Naive B cell (primary cell): ENCODE data around the gene TTN. TPM values are rescaled to one million over a fixed set of nuclear protein-coding genes. Genes with fewer than 3 reads are reported as not detected.
"Not testable (repeated sequence)": the region's sequence is repeated elsewhere in the genome, so short reads cannot be mapped to it uniquely, and the experiment has no call there.

Source experiments
- ATAC-seq, 2 donors: fragments of 150-1000 bp; cut with Tn5 transposase; 2 replicates each; pipeline ENCODE4 v1.10.0; 2021; ENCODE audit warnings: low read depth in 2 of 2, mild to moderate bottlenecking in 2 of 2, moderate library complexity in 2 of 2
- DNase-seq: peaks from one replicate; pipeline ENCODE4 v3.0.0; 2022
- H3K27ac Mint-ChIP-seq, 6 donors: one replicate each; pipeline ENCODE4 v1.8.0; 2020 to 2022; ENCODE audit warnings: mild to moderate bottlenecking in 6 of 6, mixed read lengths in 6 of 6, moderate library complexity in 5 of 6, inconsistent platforms in 2 of 6
- H3K27me3 Mint-ChIP-seq, 3 donors: one replicate each; pipeline ENCODE4 v1.8.0; 2021 to 2022; ENCODE audit warnings: mixed read lengths in 3 of 3, mild to moderate bottlenecking in 1 of 3
- H3K36me3 Mint-ChIP-seq, 2 donors: one replicate each; pipeline ENCODE4 v1.8.0; 2020 to 2022; ENCODE audit warnings: mixed read lengths in 2 of 2, inconsistent platforms in 1 of 2, mild to moderate bottlenecking in 1 of 2
- H3K4me1 Mint-ChIP-seq, 3 donors: one replicate each; pipeline ENCODE4 v1.8.0; 2020 to 2022; ENCODE audit warnings: mixed read lengths in 3 of 3, inconsistent platforms in 1 of 3, mild to moderate bottlenecking in 1 of 3, moderate library complexity in 1 of 3
- H3K4me3 Mint-ChIP-seq, 8 donors: one replicate each; pipeline ENCODE4 v1.8.0; 2020 to 2022; ENCODE audit warnings: mild to moderate bottlenecking in 8 of 8, mixed read lengths in 8 of 8, moderate library complexity in 8 of 8, inconsistent platforms in 2 of 8
- H3K9me3 Mint-ChIP-seq, 7 donors: one replicate each; pipeline ENCODE4 v1.8.0; 2020 to 2022; ENCODE audit warnings: mixed read lengths in 7 of 7, mild to moderate bottlenecking in 5 of 7, inconsistent platforms in 2 of 7, moderate library complexity in 1 of 7
- polyA plus RNA-seq, 6 donors: library from polyadenylated mRNA; unstranded; fragments of 300-500 nt; fragmentation: Illumina TruSeq; gene quantifications; one replicate each; pipeline ENCODE4 v1.2.3, GENCODE V29; 2021; ENCODE audit warnings: low read depth in 6 of 6

TTN gene
- polyA plus RNA-seq, 6 donors from 2014 or later = 0.51 to 10.1 (median 1.7) TPM

- DNase-seq = no peak
- Mint-ChIP-seq H3K27me3 (no peaks in the 10 kb centered on the region), H3K4me3 (no peak overlapping the region), H3K27ac (no peak overlapping the region), H3K4me1 (no peaks in the 10 kb centered on the region), H3K36me3 (peaks cover 0 to 4% of the 10 kb centered on the region in 2 donors), H3K9me3 (no peaks in the 10 kb centered on the region)
- no peak for ATAC-seq
Observed at GRCh38 chr2:178666458-178666857, 140.8 kb downstream of the TTN start.

GRCh38 chr2:178658480-178658879 lies 148.7 kb downstream of the TTN start:
- ATAC-seq, H3K27me3 Mint-ChIP-seq, H3K27ac Mint-ChIP-seq, H3K9me3 Mint-ChIP-seq, H3K4me3 Mint-ChIP-seq, DNase-seq, H3K4me1 Mint-ChIP-seq, H3K36me3 Mint-ChIP-seq: not testable (repeated sequence)

GRCh38 chr2:178650554-178650953 lies 156.7 kb downstream of the TTN start:
- peaks cover 0 to 2% (median 0%) of the 10 kb centered on the region in 7 donors for H3K9me3 Mint-ChIP-seq
- no peak overlapping the region for H3K27ac Mint-ChIP-seq
- H3K4me1 Mint-ChIP-seq = no peaks in the 10 kb centered on the region
- H3K27me3 Mint-ChIP-seq = no peaks in the 10 kb centered on the region
- ATAC-seq (no peak), DNase-seq (no peak)
- peaks cover 0 to 27% of the 10 kb centered on the region in 2 donors for H3K36me3 Mint-ChIP-seq
- H3K4me3 Mint-ChIP-seq = no peak overlapping the region

- H3K27me3 Mint-ChIP-seq = no peaks in the 10 kb centered on the region
- H3K9me3 Mint-ChIP-seq = peaks cover 0 to 2% (median 0%) of the 10 kb centered on the region in 7 donors
- H3K4me1 Mint-ChIP-seq = no peaks in the 10 kb centered on the region
- peaks cover 0 to 8% of the 10 kb centered on the region in 2 donors for H3K36me3 Mint-ChIP-seq
- DNase-seq (no peak), ATAC-seq (no peak)
- H3K27ac Mint-ChIP-seq = no peak overlapping the region
- no peak overlapping the region for H3K4me3 Mint-ChIP-seq
Observed at GRCh38 chr2:178644919-178645318, 162.3 kb downstream of the TTN start.

- ATAC-seq = no peak
- Mint-ChIP-seq H3K9me3 (no peaks in the 10 kb centered on the region), H3K27me3 (no peaks in the 10 kb centered on the region), H3K27ac (no peak overlapping the region), H3K4me3 (no peak overlapping the region), H3K4me1 (no peaks in the 10 kb centered on the region), H3K36me3 (no peaks in the 10 kb centered on the region)
- DNase-seq = no peak
Observed at GRCh38 chr2:178641498-178641897, 165.7 kb downstream of the TTN start.

- Mint-ChIP-seq H3K9me3 (no peaks in the 10 kb centered on the region), H3K36me3 (peaks cover 0 to 5% of the 10 kb centered on the region in 2 donors), H3K4me1 (no peaks in the 10 kb centered on the region), H3K27ac (peak overlapping the region in 1 of 6 donors; percentile 70), H3K4me3 (no peak overlapping the region), H3K27me3 (no peaks in the 10 kb centered on the region)
- ATAC-seq (no peak), DNase-seq (no peak)
Observed at GRCh38 chr2:178635897-178636296, 171.3 kb downstream of the TTN start.

GRCh38 chr2:178632729-178633128 lies 174.5 kb downstream of the TTN start:
- Mint-ChIP-seq H3K4me1 (no peaks in the 10 kb centered on the region), H3K9me3 (peaks cover 0 to 1% (median 0%) of the 10 kb centered on the region in 7 donors), H3K36me3 (peaks cover 0 to 14% of the 10 kb centered on the region in 2 donors), H3K27ac (no peak overlapping the region), H3K27me3 (no peaks in the 10 kb centered on the region), H3K4me3 (no peak overlapping the region)
- ATAC-seq (no peak), DNase-seq (no peak)

GRCh38 chr2:178630581-178630980 lies 176.6 kb downstream of the TTN start:
- Mint-ChIP-seq H3K36me3 (peaks cover 0 to 9% of the 10 kb centered on the region in 2 donors), H3K27me3 (no peaks in the 10 kb centered on the region), H3K27ac (no peak overlapping the region), H3K4me1 (no peaks in the 10 kb centered on the region), H3K9me3 (peaks cover 0 to 1% (median 0%) of the 10 kb centered on the region in 7 donors), H3K4me3 (no peak overlapping the region)
- ATAC-seq (no peak), DNase-seq (no peak)

GRCh38 chr2:178629463-178629862 lies 177.8 kb downstream of the TTN start:
- Mint-ChIP-seq H3K9me3 (peaks cover 0 to 1% (median 0%) of the 10 kb centered on the region in 7 donors), H3K4me1 (no peaks in the 10 kb centered on the region), H3K4me3 (no peak overlapping the region), H3K36me3 (peaks cover 0 to 9% of the 10 kb centered on the region in 2 donors), H3K27me3 (no peaks in the 10 kb centered on the region), H3K27ac (peak overlapping the region in 1 of 6 donors; percentile 23)
- ATAC-seq (no peak), DNase-seq (no peak)

GRCh38 chr2:178628605-178629004 lies 178.6 kb downstream of the TTN start:
- no peaks in the 10 kb centered on the region for H3K4me1 Mint-ChIP-seq
- DNase-seq (no peak), ATAC-seq (no peak)
- peaks cover 0 to 14% of the 10 kb centered on the region in 2 donors for H3K36me3 Mint-ChIP-seq
- peaks cover 0 to 1% (median 0%) of the 10 kb centered on the region in 7 donors for H3K9me3 Mint-ChIP-seq
- H3K27me3 Mint-ChIP-seq = no peaks in the 10 kb centered on the region
- no peak overlapping the region for H3K27ac Mint-ChIP-seq
- no peak overlapping the region for H3K4me3 Mint-ChIP-seq

GRCh38 chr2:178627401-178627800 lies 179.8 kb downstream of the TTN start:
- ATAC-seq (no peak), DNase-seq (no peak)
- Mint-ChIP-seq H3K36me3 (peaks cover 0 to 14% of the 10 kb centered on the region in 2 donors), H3K9me3 (peaks cover 0 to 1% (median 0%) of the 10 kb centered on the region in 7 donors), H3K27me3 (no peaks in the 10 kb centered on the region), H3K4me3 (no peak overlapping the region), H3K27ac (no peak overlapping the region), H3K4me1 (no peaks in the 10 kb centered on the region)

GRCh38 chr2:178615969-178616368 lies 191.3 kb downstream of the TTN start:
- DNase-seq = no peak
- no peaks in the 10 kb centered on the region for H3K4me1 Mint-ChIP-seq
- H3K4me3 Mint-ChIP-seq = no peak overlapping the region
- no peak overlapping the region for H3K27ac Mint-ChIP-seq
- no peaks in the 10 kb centered on the region for H3K9me3 Mint-ChIP-seq
- ATAC-seq = no peak
- no peaks in the 10 kb centered on the region for H3K27me3 Mint-ChIP-seq
- H3K36me3 Mint-ChIP-seq = peaks cover 0 to 44% of the 10 kb centered on the region in 2 donors

GRCh38 chr2:178602901-178603300 lies 204.3 kb downstream of the TTN start:
- peaks cover 22 to 42% of the 10 kb centered on the region in 2 donors for H3K36me3 Mint-ChIP-seq
- H3K4me3 Mint-ChIP-seq = no peak overlapping the region
- H3K4me1 Mint-ChIP-seq = no peaks in the 10 kb centered on the region
- DNase-seq (no peak), ATAC-seq (no peak)
- no peak overlapping the region for H3K27ac Mint-ChIP-seq
- no peaks in the 10 kb centered on the region for H3K27me3 Mint-ChIP-seq
- no peaks in the 10 kb centered on the region for H3K9me3 Mint-ChIP-seq

GRCh38 chr2:178592655-178593054 lies 214.6 kb downstream of the TTN start:
- no peaks in the 10 kb centered on the region for H3K27me3 Mint-ChIP-seq
- DNase-seq = no peak
- H3K4me1 Mint-ChIP-seq = no peaks in the 10 kb centered on the region
- no peak overlapping the region for H3K27ac Mint-ChIP-seq
- no peaks in the 10 kb centered on the region for H3K9me3 Mint-ChIP-seq
- ATAC-seq = no peak
- no peak overlapping the region for H3K4me3 Mint-ChIP-seq
- peaks cover 46 to 67% of the 10 kb centered on the region in 2 donors for H3K36me3 Mint-ChIP-seq

- Mint-ChIP-seq H3K36me3 (peaks cover 46 to 77% of the 10 kb centered on the region in 2 donors), H3K27me3 (no peaks in the 10 kb centered on the region), H3K9me3 (no peaks in the 10 kb centered on the region), H3K27ac (peak overlapping the region in 1 of 6 donors; percentile 19), H3K4me3 (no peak overlapping the region), H3K4me1 (no peaks in the 10 kb centered on the region)
- DNase-seq = no peak
- ATAC-seq = no peak
Observed at GRCh38 chr2:178589335-178589734, 217.9 kb downstream of the TTN start.
